Coronary artery (tissue), 2 donors: ENCODE data around the gene LMNA.
A peak's percentile ranks its signal among the peaks of the same experiment; 100 is the strongest.

Experiments
- DNase-seq: peaks from one replicate; pipeline ENCODE4 v3.0.0-alpha.2; 2017; ENCODE audit warnings: low spot score
- H3K27ac ChIP-seq, 2 donors: fragments of 200-600 bp; sonication (generic); one replicate each; pipeline ENCODE4 v1.5.1; 2016 to 2019
- H3K4me3 ChIP-seq: fragments of 200-600 bp; sonication (generic); 2 replicates; pipeline ENCODE4 v1.5.1; 2016; ENCODE audit warnings: mild to moderate bottlenecking, moderate library complexity
- CTCF ChIP-seq: fragments of 200-600 bp; sonication (generic); IDR thresholded peaks from one replicate; pipeline ENCODE4 v1.5.1; 2019; ENCODE audit warnings: antibody characterized with exemption

The LMNA gene

GRCh38 chr1:156077430-156077760, 37.1 kb upstream of the LMNA start:
- no peak overlapping the region for H3K27ac ChIP-seq
- TF ChIP-seq CTCF: no peak
- no peak for DNase-seq
- H3K4me3 ChIP-seq: no peak overlapping the region

- DNase-seq: no peak
- Histone ChIP-seq H3K4me3 (no peak overlapping the region), H3K27ac (no peak overlapping the region)
- TF ChIP-seq CTCF: no peak
Measured at GRCh38 chr1:156078728-156079127, 35.8 kb upstream of the LMNA start.

- no peak for DNase-seq
- TF ChIP-seq CTCF: no peak
- H3K4me3 ChIP-seq: no peak overlapping the region
Measured at GRCh38 chr1:156079762-156080161, 34.7 kb upstream of the LMNA start.

GRCh38 chr1:156080241-156080862, 34.2 kb upstream of the LMNA start:
- Histone ChIP-seq H3K4me3 (no peak overlapping the region), H3K27ac (no peak overlapping the region)
- no peak for TF ChIP-seq CTCF
- DNase-seq: no peak

More at GRCh38 chr1:156079762-156080161, 34.7 kb upstream of the LMNA start:
- no peak overlapping the region for H3K27ac ChIP-seq

GRCh38 chr1:156080863-156081179, 33.7 kb upstream of the LMNA start:
- no peak for DNase-seq
- H3K4me3 ChIP-seq: no peak overlapping the region
- TF ChIP-seq CTCF: no peak
- no peak overlapping the region for H3K27ac ChIP-seq

- Histone ChIP-seq H3K4me3 (peak overlapping the region; percentile 89), H3K27ac (no peak overlapping the region)
- no peak for TF ChIP-seq CTCF
- DNase-seq: no peak
Measured at GRCh38 chr1:156081180-156081916, 33.2 kb upstream of the LMNA start.

GRCh38 chr1:156081917-156082308, 32.6 kb upstream of the LMNA start:
- Histone ChIP-seq H3K27ac (no peak overlapping the region), H3K4me3 (peak overlapping the region; percentile 89)
- no peak for DNase-seq

More at GRCh38 chr1:156081917-156082308, 32.6 kb upstream of the LMNA start:
- TF ChIP-seq CTCF: no peak
